PFSK-1 (cell line): ENCODE measurements around the gene ABCC2.

Experiments
- POLR2AphosphoS5 ChIP-seq: IDR thresholded peaks from 2 replicates; pipeline ENCODE4 v1.6.1; 2012; ENCODE audit warnings: low read depth, mild to moderate bottlenecking, control low read depth, low read length, moderate library complexity
- TAF1 ChIP-seq: IDR thresholded peaks from 2 replicates; pipeline ENCODE4 v1.6.1; 2012; ENCODE audit warnings: low read length, control low read depth, borderline replicate concordance; ENCODE audit not compliant: insufficient read depth

- TF ChIP-seq TAF1 (no peak), POLR2AphosphoS5 (no peak)
These were observed 16.7 kb upstream of the ABCC2 start for GRCh38 chr10:99765672-99766301.
